ENCODE measurements around the gene SOD2. TPM values are rescaled to one million over a fixed set of nuclear protein-coding genes. Genes with fewer than 3 reads are reported as not detected.
"Not testable (repeated sequence)": the region's sequence is repeated elsewhere in the genome, so short reads cannot be mapped to it uniquely, and the experiment has no call there.

Gene SOD2
- polyA plus RNA-seq, 3 donors = 447 to 746 (median 569) TPM

DNA sequence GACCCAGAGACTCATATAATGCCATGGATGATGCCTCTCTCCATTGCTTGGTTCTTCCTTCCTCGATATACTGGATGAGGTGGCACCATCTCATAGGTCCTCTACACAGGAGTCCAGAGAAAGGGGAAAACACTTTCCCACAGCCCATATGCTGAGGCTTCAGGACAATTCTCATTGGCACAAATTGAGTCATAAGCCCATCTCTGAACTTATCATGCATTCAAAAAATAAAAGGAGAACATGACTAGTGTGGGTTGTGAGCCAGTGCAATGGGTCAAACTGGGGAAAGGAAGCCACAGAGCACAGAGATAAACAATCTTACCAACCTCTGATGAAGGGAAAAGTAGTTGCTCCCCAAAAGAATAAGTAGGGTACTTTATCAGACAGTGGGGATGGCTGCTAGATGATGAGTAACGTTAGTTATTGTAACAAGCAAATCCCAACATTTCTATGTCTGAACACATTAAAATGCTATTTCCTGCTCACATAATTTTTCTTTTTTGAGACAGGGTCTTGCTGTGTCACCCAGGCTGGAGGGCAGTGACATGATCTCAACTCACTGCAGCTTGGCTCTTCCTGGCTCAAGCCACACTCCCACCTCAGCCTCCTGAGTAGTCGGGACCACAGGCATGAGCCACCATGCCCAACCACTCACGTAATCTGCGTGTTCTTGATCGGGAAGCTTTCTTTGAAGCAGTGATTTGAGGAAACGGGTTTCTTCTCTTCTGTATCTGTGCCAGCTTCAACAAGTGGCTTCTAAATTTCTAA lies 27.0 kb downstream of the SOD2 start:
- H3K4me1 Mint-ChIP-seq = no peaks in the 10 kb centered on the region
- no peaks in the 10 kb centered on the region for H4K20me1 ChIP-seq (ENCODE audit: insufficient read depth, low read length)
- no peak overlapping the region for H2AFZ ChIP-seq (ENCODE audit: insufficient read depth, low read depth, low read length, poor library complexity, severe bottlenecking)
- no peak overlapping the region for H3K4me3 Mint-ChIP-seq
- H3K36me3 ChIP-seq (replicated peaks in 1 of 2; ENCODE audit: control insufficient read depth in 1 of 2, insufficient read depth in 2 of 2, low read length in 2 of 2) = peaks cover 0 to 2% of the 10 kb centered on the region in 2 donors
- no peaks in the 10 kb centered on the region for H3K79me2 ChIP-seq (ENCODE audit: insufficient read depth, low read length)
- H3K9me3 ChIP-seq (replicated peaks in 1 of 2; ENCODE audit: control insufficient read depth in 1 of 2, insufficient read depth in 1 of 2, low read length in 2 of 2) = peaks cover 14 to 17% of the 10 kb centered on the region in 2 donors
- peak in 1 of 3 donors; percentile 74 for DNase-seq
- no peaks in the 10 kb centered on the region for H3K4me1 ChIP-seq (ENCODE audit: control insufficient read depth in 1 of 2, insufficient read depth in 2 of 2, low read length in 2 of 2)
- H3K4me2 ChIP-seq (replicated peaks; ENCODE audit: extremely low read depth, low read length, poor library complexity, severe bottlenecking) = no peak overlapping the region
- TF ChIP-seq, protein P1, sequence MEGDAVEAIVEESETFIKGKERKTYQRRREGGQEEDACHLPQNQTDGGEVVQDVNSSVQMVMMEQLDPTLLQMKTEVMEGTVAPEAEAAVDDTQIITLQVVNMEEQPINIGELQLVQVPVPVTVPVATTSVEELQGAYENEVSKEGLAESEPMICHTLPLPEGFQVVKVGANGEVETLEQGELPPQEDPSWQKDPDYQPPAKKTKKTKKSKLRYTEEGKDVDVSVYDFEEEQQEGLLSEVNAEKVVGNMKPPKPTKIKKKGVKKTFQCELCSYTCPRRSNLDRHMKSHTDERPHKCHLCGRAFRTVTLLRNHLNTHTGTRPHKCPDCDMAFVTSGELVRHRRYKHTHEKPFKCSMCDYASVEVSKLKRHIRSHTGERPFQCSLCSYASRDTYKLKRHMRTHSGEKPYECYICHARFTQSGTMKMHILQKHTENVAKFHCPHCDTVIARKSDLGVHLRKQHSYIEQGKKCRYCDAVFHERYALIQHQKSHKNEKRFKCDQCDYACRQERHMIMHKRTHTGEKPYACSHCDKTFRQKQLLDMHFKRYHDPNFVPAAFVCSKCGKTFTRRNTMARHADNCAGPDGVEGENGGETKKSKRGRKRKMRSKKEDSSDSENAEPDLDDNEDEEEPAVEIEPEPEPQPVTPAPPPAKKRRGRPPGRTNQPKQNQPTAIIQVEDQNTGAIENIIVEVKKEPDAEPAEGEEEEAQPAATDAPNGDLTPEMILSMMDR (IDR thresholded peaks at IDR 0.05) = no peak
- H3K4me3 ChIP-seq (replicated peaks in 1 of 3; ENCODE audit: low read depth in 2 of 3, low read length in 3 of 3) = no peak overlapping the region
- no peak overlapping the region for H3K9ac ChIP-seq (ENCODE audit: insufficient read depth, low read length, poor library complexity, severe bottlenecking)
- H3K27me3 Mint-ChIP-seq (ENCODE audit: low read depth in 3 of 3) = peaks cover 0 to 2% (median 2%) of the 10 kb centered on the region in 3 donors
- no peaks in the 10 kb centered on the region for H3K27me3 ChIP-seq (ENCODE audit: control insufficient read depth in 2 of 2, insufficient read depth in 2 of 2, low read length in 2 of 2)
- H3K9me3 Mint-ChIP-seq = peaks cover 10 to 21% (median 14%) of the 10 kb centered on the region in 7 donors
- peaks cover 11 to 13% of the 10 kb centered on the region in 2 donors for H3K36me3 Mint-ChIP-seq
- no CpG with 5 or more reads among the region's 7 CpGs for WGBS (ENCODE audit: insufficient coverage)
- no peak overlapping the region for H3K27ac Mint-ChIP-seq
- H3K27ac ChIP-seq (ENCODE audit: low read depth in 1 of 2, low read length in 2 of 2) = no peak overlapping the region
- intact Hi-C loops (cut with micrococcal nuclease) = no loop called here

DNA sequence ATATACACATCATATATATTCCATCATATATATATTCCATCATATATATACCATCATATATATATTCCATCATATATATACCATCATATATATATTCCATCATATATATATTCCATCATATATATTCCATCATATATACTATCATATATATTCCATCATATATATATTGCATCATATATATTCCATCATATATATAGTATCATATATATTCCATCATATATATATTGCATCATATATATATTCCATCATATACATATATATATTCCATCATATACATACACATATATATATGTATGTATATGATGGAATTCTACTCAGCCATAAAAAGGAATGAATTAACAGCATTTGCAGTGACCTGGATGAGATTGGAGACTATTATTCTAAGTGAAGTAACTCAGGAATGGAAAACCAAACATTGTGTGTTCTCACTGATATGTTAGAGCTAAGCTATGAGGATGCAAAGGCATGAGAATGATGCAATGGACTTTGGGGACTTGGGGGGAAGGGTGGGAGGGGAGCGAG lies 29.6 kb downstream of the SOD2 start:
- H3K27ac ChIP-seq (ENCODE audit: low read depth in 1 of 2, low read length in 2 of 2); H3K9ac ChIP-seq (ENCODE audit: insufficient read depth, low read length, poor library complexity, severe bottlenecking); H3K9me3 Mint-ChIP-seq; H3K9me3 ChIP-seq (replicated peaks in 1 of 2; ENCODE audit: control insufficient read depth in 1 of 2, insufficient read depth in 1 of 2, low read length in 2 of 2); H3K36me3 Mint-ChIP-seq; intact Hi-C loops (cut with micrococcal nuclease); H3K27ac Mint-ChIP-seq; H3K36me3 ChIP-seq (replicated peaks in 1 of 2; ENCODE audit: control insufficient read depth in 1 of 2, insufficient read depth in 2 of 2, low read length in 2 of 2); H3K4me3 ChIP-seq (replicated peaks in 1 of 3; ENCODE audit: low read depth in 2 of 3, low read length in 3 of 3); H3K27me3 Mint-ChIP-seq (ENCODE audit: low read depth in 3 of 3); H3K4me1 Mint-ChIP-seq; H3K4me1 ChIP-seq (ENCODE audit: control insufficient read depth in 1 of 2, insufficient read depth in 2 of 2, low read length in 2 of 2); H3K4me3 Mint-ChIP-seq; H3K4me2 ChIP-seq (replicated peaks; ENCODE audit: extremely low read depth, low read length, poor library complexity, severe bottlenecking); H3K79me2 ChIP-seq (ENCODE audit: insufficient read depth, low read length); H2AFZ ChIP-seq (ENCODE audit: insufficient read depth, low read depth, low read length, poor library complexity, severe bottlenecking); H4K20me1 ChIP-seq (ENCODE audit: insufficient read depth, low read length); H3K27me3 ChIP-seq (ENCODE audit: control insufficient read depth in 2 of 2, insufficient read depth in 2 of 2, low read length in 2 of 2): not testable (repeated sequence)
- no CpG with 5 or more reads among the region's 1 CpG for WGBS (ENCODE audit: insufficient coverage)
- DNase-seq = peak in 1 of 3 donors; percentile 20

DNA sequence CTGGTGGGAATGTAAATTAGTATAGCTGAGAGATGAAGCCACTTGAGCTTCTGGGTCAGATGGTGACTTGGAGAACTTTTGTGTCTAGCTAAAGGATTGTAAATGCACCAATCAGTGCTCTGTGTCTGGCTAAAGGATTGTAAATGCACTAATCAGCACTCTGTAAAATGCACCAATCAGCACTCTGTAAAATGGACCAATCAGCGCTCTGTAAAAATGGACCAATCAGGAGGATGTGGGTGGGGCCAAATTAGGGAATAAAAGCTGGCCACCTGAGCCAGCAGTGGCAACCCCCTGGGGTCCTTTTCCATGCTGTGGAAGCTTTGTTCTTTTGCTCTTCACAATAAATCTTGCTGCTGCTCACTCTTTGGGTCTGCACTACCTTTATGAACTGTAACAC lies 31.1 kb downstream of the SOD2 start:
- H3K9me3 Mint-ChIP-seq = peaks cover 5 to 13% (median 7%) of the 10 kb centered on the region in 7 donors
- no CpG with 5 or more reads among the region's 1 CpG for WGBS (ENCODE audit: insufficient coverage)

More for the DNA sequence above, 31.1 kb downstream of the SOD2 start:
- H3K27me3 Mint-ChIP-seq (ENCODE audit: low read depth in 3 of 3); H3K27ac Mint-ChIP-seq; intact Hi-C loops (cut with micrococcal nuclease); H4K20me1 ChIP-seq (ENCODE audit: insufficient read depth, low read length); H2AFZ ChIP-seq (ENCODE audit: insufficient read depth, low read depth, low read length, poor library complexity, severe bottlenecking); H3K4me2 ChIP-seq (replicated peaks; ENCODE audit: extremely low read depth, low read length, poor library complexity, severe bottlenecking); H3K9me3 ChIP-seq (replicated peaks in 1 of 2; ENCODE audit: control insufficient read depth in 1 of 2, insufficient read depth in 1 of 2, low read length in 2 of 2); H3K27me3 ChIP-seq (ENCODE audit: control insufficient read depth in 2 of 2, insufficient read depth in 2 of 2, low read length in 2 of 2); H3K4me1 ChIP-seq (ENCODE audit: control insufficient read depth in 1 of 2, insufficient read depth in 2 of 2, low read length in 2 of 2); H3K36me3 Mint-ChIP-seq; H3K79me2 ChIP-seq (ENCODE audit: insufficient read depth, low read length); H3K36me3 ChIP-seq (replicated peaks in 1 of 2; ENCODE audit: control insufficient read depth in 1 of 2, insufficient read depth in 2 of 2, low read length in 2 of 2); H3K4me1 Mint-ChIP-seq; H3K27ac ChIP-seq (ENCODE audit: low read depth in 1 of 2, low read length in 2 of 2); H3K4me3 Mint-ChIP-seq; H3K4me3 ChIP-seq (replicated peaks in 1 of 3; ENCODE audit: low read depth in 2 of 3, low read length in 3 of 3); H3K9ac ChIP-seq (ENCODE audit: insufficient read depth, low read length, poor library complexity, severe bottlenecking): not testable (repeated sequence)
- peak in 1 of 3 donors; percentile 14 for DNase-seq
